ENCODE data around the gene JUND. TPM values are rescaled to one million over a fixed set of nuclear protein-coding genes. Genes with fewer than 3 reads are reported as not detected.
A peak's percentile ranks its signal among the peaks of the same experiment; 100 is the strongest.

The JUND gene
- total RNA-seq, 1 donor from 2014 or later, result 54.0 TPM

- FAIRE-seq (no peak), DNase-seq (ENCODE audit: low read depth) (no peak)
- no peak for TF ChIP-seq CTCF (IDR thresholded peaks at IDR 0.05; ENCODE audit: insufficient read depth, low read length, severe bottlenecking)
Measured at GRCh38 chr19:18261474-18261873, 19.9 kb downstream of the JUND start.

GRCh38 chr19:18259893-18260292 is 21.5 kb downstream of the JUND start:
- FAIRE-seq, result peak; percentile 92
- DNase-seq (ENCODE audit: low read depth), result no peak
- no peaks in the 10 kb centered on the region for H3K27me3 ChIP-seq (ENCODE audit: control insufficient read depth, insufficient read depth, low read length)
- no peak for TF ChIP-seq CTCF (IDR thresholded peaks at IDR 0.05; ENCODE audit: insufficient read depth, low read length, severe bottlenecking)
- H3K4me3 ChIP-seq (ENCODE audit: low read depth, low read length), result no peak overlapping the region
- no peaks in the 10 kb centered on the region for H3K36me3 ChIP-seq (ENCODE audit: control insufficient read depth, insufficient read depth, low read length)

More at GRCh38 chr19:18261474-18261873, 19.9 kb downstream of the JUND start:
- H3K27me3 ChIP-seq (ENCODE audit: control insufficient read depth, insufficient read depth, low read length), result no peaks in the 10 kb centered on the region
- no peak overlapping the region for H3K4me3 ChIP-seq (ENCODE audit: low read depth, low read length)
- H3K36me3 ChIP-seq (ENCODE audit: control insufficient read depth, insufficient read depth, low read length), result no peaks in the 10 kb centered on the region

- H3K27me3 ChIP-seq (ENCODE audit: control insufficient read depth, insufficient read depth, low read length), result no peaks in the 10 kb centered on the region
- FAIRE-seq (no peak), DNase-seq (ENCODE audit: low read depth) (no peak)
- no peak for TF ChIP-seq CTCF (IDR thresholded peaks at IDR 0.05; ENCODE audit: insufficient read depth, low read length, severe bottlenecking)
- no peaks in the 10 kb centered on the region for H3K36me3 ChIP-seq (ENCODE audit: control insufficient read depth, insufficient read depth, low read length)
- H3K4me3 ChIP-seq (ENCODE audit: low read depth, low read length), result no peak overlapping the region
Measured at GRCh38 chr19:18257503-18258470, 23.6 kb downstream of the JUND start.

GRCh38 chr19:18254546-18255503 is 26.6 kb downstream of the JUND start:
- Histone ChIP-seq H3K4me3 (ENCODE audit: low read depth, low read length) (no peak overlapping the region), H3K27me3 (ENCODE audit: control insufficient read depth, insufficient read depth, low read length) (no peaks in the 10 kb centered on the region), H3K36me3 (ENCODE audit: control insufficient read depth, insufficient read depth, low read length) (no peaks in the 10 kb centered on the region)
- peak; percentile 78 for TF ChIP-seq CTCF (IDR thresholded peaks at IDR 0.05; ENCODE audit: insufficient read depth, low read length, severe bottlenecking)
- DNase-seq (ENCODE audit: low read depth) (no peak), FAIRE-seq (no peak)

GRCh38 chr19:18253716-18254115 is 27.7 kb downstream of the JUND start:
- TF ChIP-seq CTCF (IDR thresholded peaks at IDR 0.05; ENCODE audit: insufficient read depth, low read length, severe bottlenecking), result no peak
- FAIRE-seq (peak; percentile 99), DNase-seq (ENCODE audit: low read depth) (peak; percentile 92)
- no peaks in the 10 kb centered on the region for H3K36me3 ChIP-seq (ENCODE audit: control insufficient read depth, insufficient read depth, low read length)
- no peak overlapping the region for H3K4me3 ChIP-seq (ENCODE audit: low read depth, low read length)
- H3K27me3 ChIP-seq (ENCODE audit: control insufficient read depth, insufficient read depth, low read length), result no peaks in the 10 kb centered on the region
